Astrocyte of the cerebellum (primary cell): ENCODE data around the gene CUX1.
A peak's percentile ranks its signal among the peaks of the same experiment; 100 is the strongest.
"Not testable (repeated sequence)": the region's sequence is repeated elsewhere in the genome, so short reads cannot be mapped to it uniquely, and the experiment has no call there.

Source experiments
- DNase-seq: peaks from one replicate; pipeline ENCODE4 v3.0.0-alpha.2; 2011; ENCODE audit warnings: low read depth
- H3K4me3 ChIP-seq: 2 replicates; pipeline ENCODE4 v1.5.1; 2011; ENCODE audit warnings: mild to moderate bottlenecking, low read depth, low read length, moderate library complexity
- CTCF ChIP-seq: IDR thresholded peaks from 2 replicates; pipeline ENCODE4 v1.5.1; 2012; ENCODE audit warnings: low read length, low read depth, moderate library complexity, mild to moderate bottlenecking; ENCODE audit errors: missing control alignments
- in situ Hi-C: cut with HindIII; loops from 2 replicates; pipeline ENCODE4 v1.10.0; 2017; ENCODE audit warnings: low sequenced_read_pairs

CUX1 gene

GRCh38 chr7:101880282-101881054 lies 63.0 kb downstream of the CUX1 start:
- in situ Hi-C loops = no loop called here
- no peak overlapping the region for H3K4me3 ChIP-seq
- DNase-seq = no peak
- no peak for TF ChIP-seq CTCF

DNA sequence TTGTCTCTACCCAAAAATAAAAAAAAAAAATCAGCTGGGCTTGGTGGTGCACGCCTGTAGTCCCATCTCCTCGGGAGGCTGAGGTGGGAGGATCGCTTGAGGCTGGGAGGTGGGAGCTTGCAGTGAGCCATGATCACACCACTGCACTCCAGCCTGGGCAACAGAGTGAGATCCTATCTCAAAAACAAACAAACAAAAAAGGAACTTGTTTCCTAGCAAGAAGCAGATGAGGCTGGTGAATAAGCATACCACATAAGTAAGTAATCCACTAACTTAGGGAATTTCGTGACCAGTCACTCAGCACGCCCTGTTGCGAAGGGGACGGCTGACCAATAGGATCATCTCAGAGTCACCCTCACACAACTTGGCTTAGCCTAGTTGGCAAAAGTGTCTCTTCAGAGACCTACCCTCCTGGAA lies 64.6 kb downstream of the CUX1 start:
- H3K4me3 ChIP-seq = no peak overlapping the region
- TF ChIP-seq CTCF = no peak
- in situ Hi-C loops = no loop called here
- DNase-seq = peak; percentile 35

GRCh38 chr7:101882595-101883564 lies 65.5 kb downstream of the CUX1 start:
- no peak overlapping the region for H3K4me3 ChIP-seq
- DNase-seq = peak; percentile 94
- in situ Hi-C loops = no loop called here
- no peak for TF ChIP-seq CTCF

DNA sequence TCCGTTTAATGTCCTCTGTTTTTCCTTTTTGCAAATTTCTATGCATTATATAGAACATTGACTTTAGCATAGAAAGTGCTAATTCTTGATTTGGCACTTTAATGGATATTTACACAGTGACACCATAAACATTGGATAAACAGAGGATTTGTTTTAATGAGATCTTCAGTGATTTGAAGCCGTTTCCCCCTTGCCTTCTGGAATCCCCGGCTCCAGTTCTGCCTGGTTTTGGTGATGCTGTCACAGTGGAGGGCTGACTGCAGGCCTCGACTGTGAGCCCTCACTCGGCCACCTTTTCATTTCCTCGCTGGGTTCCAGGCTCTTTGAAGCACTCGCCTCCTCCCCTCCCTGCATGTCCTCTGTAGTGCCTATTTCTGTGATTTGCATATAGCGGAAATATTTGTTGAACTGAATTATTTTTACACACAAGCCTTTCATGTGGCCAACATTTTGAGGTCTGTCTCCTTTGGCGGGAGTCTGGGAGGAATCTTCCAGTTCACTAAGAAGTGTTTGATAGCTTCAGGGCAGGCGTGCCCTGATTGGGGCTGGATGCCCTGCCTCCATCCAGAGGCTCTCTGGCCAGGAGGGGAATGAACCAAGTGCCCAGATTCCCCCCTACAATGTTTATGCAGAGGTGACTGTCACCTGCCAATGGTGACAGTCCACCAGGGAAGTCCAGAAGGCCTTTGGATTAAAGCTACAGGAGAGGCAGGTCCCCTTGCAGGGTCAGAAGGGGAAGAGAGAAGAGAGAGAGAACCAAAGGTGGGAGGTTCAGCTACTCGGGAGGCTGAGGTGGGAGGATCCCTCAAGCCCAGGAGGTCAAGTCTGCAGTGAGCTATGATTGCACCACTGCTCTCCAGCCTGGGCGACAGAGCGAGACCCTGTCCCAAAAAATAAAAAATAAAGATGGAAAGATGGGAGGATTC lies 67.5 kb downstream of the CUX1 start:
- H3K4me3 ChIP-seq = no peak overlapping the region
- DNase-seq = no peak
- in situ Hi-C loops = no loop called here
- TF ChIP-seq CTCF = no peak

GRCh38 chr7:101885597-101885955 lies 68.2 kb downstream of the CUX1 start:
- in situ Hi-C loops = no loop called here
- no peak for TF ChIP-seq CTCF
- no peak for DNase-seq

DNA sequence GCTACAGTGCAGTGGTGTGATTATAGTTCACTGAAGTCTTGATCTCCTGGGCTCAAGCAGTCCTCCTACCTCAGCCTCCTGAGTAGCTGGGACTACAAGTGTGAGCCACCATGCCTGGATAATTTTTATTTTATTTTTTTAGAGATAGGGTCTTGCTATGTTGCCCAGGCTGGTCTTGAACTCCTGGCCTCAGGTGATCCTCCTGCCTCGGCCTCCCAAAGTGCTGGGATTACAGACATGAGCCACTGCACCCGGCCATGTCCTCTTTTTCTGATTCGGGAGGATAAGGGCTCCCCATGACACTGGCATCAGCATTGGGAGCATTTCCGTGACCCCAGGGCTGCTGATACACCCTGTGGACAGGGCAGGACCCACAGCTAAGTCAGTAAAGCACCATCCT lies 69.9 kb downstream of the CUX1 start:
- in situ Hi-C loops, DNase-seq: not testable (repeated sequence)

More at GRCh38 chr7:101885597-101885955, 68.2 kb downstream of the CUX1 start:
- H3K4me3 ChIP-seq = no peak overlapping the region

DNA sequence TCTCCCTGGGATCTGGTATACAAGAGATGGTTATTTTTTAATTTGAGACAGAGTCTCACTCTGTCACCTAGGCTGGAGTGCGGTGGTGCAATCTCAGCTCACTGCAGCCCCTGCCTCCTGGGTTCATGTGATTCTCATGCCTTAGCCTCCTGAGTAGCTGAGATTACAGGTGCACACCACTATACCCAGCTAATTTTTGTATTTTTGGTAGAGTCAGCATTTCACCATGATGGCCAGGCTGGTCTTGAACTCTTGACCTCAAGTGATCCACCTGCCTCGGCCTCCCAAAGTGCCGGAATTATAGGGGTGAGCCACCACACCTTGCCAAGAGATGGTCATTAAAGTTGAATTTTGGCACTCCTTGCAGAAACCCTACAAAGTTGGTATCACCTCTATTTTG lies 71.1 kb downstream of the CUX1 start:
- DNase-seq, H3K4me3 ChIP-seq, in situ Hi-C loops: not testable (repeated sequence)

More for the DNA sequence above, 69.9 kb downstream of the CUX1 start:
- H3K4me3 ChIP-seq = not testable (repeated sequence)
